Endometrium (tissue), 2 donors: ENCODE data around the gene DDHD1.

Experiments used
- FAIRE-seq: peaks from 2 replicates; lab custom pipeline; 2012; peaks lifted over from hg19 to GRCh38; lab: Jason Lieb, UNC
- donor health status: control.
- donor health status: control.

DDHD1 gene

DNA sequence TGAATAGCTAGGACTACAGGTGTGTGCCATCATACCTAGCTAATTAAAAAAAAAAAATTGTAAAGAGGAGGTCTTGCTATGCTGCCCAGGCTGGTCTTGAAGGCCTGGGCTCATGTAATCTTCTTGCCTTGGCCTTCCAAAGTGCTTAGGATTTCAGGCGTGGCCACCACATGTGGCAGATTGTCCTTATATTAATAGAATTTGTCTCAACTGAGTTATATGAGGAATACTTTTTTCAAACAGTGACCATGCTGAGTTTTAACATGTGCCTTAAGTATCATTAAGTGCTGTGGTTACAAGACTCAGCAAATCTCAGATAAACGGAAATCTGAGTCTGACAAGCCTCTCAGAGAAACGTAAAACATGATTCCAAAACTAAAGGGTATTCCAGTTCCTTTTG is 119.1 kb downstream of the DDHD1 start:
- no peak for FAIRE-seq

DNA sequence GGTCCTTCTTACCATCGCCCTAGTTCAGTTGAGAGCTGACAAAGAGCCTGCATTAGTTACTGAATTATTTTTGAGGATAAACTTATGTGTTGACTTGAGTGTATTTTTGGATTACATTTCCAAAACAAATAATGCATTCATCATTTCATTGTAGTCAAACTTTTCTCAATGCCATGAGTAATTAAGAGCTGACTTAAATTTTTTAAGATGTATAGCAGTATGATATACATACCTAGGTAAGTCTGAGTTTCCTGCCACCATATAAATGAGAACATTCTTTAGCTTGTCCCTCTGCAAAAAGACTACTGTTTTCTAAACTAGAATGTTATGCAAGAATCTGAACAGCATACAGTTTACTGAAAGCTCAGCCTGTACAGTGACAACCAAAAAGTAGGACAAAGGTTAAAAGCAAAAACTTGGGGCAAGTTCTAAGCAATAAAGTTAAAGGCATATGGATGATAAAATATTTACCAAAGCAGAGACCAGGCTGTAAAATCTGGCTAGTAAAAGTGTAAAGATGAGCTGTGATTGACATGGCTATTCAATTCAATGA is 120.2 kb downstream of the DDHD1 start:
- no peak for FAIRE-seq

DNA sequence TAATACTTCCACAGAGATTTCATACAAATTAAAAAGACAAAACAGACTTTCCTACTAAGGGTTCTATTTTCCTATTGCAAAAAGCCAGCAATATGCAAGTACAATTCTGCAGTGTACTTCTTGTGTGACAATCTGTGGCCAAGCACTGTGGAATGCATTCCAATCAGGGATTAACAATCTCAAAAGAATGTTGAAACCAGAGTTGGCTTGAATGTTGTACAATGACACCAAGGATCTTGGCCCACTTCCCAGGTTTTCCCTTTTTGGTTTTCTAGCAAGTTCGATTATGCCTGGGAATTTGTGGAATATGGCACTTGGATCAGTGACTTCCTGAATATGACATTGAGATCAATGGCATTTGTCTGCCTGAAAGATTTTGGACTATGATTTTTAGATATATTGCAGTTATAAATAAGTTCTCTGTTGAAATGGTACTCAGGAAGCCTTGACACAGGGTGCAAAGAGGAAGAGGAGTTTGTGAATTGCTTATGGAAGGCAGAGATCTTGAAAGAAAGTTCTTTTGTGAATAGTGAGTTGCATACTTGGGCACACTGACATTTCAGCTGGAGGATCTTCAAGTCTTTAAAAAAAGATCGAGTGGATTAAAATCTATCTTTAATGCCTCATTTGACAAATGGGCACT is 120.8 kb downstream of the DDHD1 start:
- FAIRE-seq, result no peak

DNA sequence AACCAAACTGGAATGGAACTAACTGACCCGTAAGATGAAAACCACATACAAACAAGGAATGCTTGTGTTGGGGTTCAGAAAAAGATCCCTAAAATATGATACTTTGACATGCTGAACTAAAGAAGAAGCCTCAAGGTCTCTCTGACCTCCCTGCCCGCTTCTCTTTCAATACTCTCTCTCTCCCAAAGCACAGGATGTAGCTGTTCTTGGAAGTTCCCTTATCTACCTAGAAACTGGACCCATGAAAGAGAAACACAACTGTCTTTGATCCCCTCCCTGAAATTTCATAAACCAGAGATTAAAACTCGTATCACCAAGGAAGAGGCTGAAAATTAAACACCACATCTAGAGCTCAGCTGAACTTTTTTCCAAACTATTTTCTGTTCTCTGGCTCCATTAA is 125.6 kb downstream of the DDHD1 start:
- no peak for FAIRE-seq

DNA sequence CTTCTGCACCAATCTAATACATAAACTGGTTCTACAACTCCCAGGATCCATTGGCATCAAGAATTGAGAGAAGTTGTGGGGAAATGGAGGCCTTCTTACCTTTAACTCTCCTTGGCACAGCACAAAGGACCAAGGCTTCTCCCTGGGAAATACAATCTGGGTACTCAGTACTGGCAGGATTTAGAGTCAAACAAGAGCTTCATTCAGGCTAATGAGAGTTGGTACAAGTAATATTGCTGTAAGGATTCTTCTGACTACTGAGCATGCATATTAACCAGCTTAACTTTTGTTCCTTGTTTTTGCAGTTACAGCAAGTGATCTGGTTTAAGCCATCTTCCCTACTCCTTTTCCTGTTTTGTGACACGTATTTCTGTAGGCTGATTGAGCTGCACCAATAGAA is 126.1 kb downstream of the DDHD1 start:
- no peak for FAIRE-seq

DNA sequence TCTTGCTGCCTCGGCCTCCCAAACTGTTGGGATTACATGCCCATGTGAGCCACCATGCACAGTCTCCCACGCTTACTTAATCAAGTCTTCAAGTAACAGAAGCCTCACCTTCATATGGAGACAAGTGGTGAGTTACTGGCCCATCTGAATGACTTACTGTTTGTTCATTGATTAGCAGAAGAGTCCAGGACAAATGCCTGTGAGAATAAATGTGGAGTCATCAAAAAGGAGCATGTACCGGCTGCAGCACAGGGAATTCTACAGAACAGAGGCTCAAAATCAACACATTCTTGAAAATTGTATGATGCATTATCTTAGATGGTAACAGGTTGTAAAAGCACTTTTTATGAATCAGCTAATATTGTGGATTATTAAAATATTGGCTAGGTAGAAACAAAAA is 129.8 kb downstream of the DDHD1 start:
- FAIRE-seq, result no peak

DNA sequence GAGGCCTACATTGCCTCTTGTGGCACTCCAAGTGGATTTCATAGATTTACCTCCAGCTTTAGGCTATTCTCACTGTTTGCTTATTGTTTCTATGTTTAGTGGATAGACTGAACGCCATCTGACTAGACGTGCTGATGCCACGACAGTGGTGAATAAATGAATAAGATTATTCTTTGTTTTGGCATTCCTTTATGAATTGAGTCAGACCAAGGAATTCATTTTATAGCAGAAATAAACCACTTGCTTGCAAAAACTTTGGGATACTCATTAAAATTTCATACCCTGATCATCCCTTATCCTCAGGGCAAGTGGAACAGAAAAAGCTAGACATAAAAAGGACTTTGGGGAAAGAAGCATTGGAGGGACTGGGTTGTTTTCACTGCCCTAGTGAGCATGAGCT is 130.5 kb downstream of the DDHD1 start:
- no peak for FAIRE-seq

DNA sequence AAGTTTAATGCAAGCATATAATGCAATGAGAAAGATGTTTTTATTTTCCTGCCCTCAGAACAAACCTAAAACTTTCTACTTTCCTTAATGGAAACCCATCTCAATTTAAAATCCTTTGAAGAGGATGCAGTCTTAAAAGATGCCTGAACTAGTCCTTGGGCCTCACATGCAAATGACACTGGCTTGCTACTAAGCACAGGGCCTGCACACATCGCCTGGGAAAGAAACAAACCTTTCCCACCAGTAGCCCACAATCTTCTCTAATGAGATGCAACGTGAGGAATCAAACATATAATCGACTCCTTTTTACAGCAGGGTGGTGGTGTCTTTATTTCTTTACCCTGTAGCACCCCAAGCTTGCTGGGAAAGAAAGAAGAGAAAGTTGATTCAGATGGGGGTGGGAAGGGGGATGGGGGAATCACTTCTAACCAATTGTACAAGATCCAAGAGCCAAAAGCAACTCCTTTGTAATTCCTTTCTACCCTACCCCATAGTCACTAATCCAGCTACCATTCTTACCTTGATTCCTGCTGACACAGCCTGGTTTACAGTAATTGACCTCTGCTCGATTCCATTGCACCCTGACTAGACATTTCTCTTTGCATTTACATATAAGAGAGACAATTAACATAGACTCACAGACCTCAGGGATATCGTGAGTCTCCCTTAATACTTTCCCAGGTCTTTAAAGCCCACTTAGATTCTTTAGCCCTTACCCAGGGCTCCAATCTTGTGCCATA is 132.8 kb downstream of the DDHD1 start:
- no peak for FAIRE-seq

DNA sequence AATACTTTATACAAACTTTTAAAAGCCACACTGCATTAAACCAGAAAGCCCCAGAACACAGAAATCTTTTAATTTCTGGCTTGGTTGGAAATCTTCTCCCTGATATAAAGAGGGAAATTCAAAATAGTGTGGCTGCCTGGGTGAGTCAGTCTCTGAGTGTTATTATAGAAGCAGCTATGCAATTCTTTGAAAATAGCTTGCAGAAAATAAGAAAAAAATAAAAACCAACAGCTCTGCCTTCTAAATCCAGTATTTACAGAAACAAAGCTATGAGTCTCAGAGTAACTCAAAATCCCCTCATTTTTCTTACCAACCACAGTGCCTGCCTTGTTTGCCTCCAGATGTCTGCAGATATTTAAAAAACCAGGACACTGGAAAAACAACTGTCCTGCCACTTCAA is 133.7 kb downstream of the DDHD1 start:
- no peak for FAIRE-seq

DNA sequence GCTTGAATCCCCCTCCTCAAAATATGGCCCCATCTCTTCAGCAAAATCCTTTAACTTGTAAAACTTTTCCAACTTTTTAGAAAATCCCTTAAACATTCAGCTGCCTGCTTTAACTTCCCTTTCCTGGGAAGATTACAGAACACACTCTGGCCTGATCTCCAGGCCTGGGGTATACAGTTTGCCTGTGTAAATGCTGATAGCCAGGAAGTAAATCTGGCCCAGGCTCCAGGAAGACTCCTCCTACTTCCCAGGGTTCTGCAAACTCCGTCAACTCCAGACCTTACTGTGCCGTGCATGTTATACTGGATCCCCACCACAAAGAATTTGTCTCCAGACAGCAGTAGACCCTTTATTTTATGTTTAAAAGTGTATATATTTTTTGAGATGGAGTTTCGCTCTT is 135.3 kb downstream of the DDHD1 start:
- no peak for FAIRE-seq

DNA sequence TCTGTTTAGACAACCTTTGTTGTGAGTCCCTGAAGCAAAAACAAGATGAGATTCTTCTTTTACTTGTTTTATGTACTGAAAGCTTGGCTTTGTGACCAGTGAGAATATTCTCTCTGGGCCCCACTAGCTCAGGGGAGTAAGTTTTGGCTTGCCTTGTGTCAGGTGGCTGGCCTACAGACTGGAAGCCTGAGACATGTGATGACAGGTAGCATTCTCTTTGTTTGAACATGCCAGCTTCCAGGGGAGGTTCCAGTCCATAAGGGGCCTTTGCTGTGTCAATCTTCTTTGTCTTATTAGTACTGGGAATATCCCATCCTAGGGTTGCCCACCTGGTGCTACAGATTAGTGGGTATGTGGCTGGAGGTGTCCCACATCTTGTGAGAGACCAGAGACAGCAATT is 136.2 kb downstream of the DDHD1 start:
- FAIRE-seq, result no peak

DNA sequence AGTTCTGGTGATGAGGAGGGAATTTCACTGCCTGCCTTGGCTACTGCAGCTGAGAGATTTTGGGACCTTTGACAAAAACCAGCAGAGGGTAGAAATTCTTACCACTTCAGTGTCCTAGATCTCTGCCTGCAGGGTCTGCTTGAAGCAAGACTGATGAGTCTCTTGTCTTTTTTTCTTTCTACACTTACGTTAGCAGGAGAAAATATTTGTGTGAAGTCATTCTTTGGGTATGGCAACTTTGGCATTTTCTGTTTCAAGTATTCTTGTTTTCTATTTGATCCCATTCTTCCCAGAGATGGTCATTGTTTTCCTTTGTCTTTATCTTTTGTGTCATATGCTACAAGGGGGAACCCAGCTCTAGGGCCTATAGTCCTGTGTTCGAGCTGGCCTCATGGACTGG is 136.6 kb downstream of the DDHD1 start:
- no peak for FAIRE-seq

DNA sequence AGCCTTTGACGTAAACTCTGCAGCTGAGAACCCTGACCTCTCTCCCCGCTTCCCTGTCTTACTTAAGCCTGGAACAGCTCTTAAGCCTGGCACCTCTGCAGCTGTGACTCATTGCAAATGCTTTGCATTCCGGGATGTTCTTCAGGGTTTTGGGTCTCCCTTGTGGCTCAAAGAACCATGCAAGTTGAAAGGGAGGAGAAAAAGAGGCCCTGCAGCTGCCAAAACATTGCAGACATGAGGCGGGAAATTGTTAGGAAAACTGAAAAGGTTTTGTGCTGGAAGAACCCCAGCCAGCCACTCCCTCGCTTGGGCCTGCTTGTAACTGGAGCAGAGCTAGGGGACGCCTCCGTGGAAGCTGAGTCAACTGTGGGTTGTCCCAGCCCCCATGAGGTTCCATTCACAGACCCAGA is 142.1 kb downstream of the DDHD1 start:
- peak; percentile 18 for FAIRE-seq

DNA sequence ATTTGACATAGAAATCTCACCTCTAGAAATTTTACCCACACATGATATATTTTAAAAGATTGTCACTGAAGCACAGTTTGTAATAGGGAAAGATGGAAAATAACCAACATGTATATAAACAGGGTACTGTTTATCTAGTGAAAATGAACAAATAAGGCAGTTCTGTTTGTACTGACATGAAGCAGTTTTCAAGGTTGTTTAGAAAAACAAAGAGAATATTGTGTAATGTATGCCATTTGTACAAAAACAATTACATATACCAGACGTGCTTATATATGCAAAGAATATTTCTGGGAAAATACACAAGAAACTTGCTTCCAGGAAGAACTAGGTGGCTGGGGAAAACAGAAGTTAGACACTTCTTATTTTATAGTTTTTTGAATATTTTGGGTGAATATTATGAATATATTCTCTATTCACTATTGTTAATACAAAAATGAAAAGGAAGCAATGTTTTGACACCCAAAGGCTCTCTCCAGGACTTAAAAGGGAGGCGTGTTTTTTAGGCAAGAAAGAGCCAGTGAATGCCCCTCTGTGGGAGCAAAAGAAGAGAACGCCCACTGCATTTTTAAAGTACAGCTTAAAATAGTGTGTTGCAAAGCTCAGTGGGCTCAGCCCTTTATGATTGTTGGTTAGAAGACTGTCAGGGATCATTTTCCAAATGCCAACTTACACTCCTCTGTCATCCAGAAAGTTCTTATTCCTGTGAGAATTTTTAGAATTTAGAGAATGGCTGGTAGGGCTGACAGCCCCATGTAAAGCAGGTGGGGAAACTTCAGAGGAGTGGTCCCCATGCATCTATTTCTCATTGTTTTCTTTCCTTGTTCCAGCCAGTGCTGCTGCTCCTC is 142.7 kb downstream of the DDHD1 start:
- FAIRE-seq, result no peak

DNA sequence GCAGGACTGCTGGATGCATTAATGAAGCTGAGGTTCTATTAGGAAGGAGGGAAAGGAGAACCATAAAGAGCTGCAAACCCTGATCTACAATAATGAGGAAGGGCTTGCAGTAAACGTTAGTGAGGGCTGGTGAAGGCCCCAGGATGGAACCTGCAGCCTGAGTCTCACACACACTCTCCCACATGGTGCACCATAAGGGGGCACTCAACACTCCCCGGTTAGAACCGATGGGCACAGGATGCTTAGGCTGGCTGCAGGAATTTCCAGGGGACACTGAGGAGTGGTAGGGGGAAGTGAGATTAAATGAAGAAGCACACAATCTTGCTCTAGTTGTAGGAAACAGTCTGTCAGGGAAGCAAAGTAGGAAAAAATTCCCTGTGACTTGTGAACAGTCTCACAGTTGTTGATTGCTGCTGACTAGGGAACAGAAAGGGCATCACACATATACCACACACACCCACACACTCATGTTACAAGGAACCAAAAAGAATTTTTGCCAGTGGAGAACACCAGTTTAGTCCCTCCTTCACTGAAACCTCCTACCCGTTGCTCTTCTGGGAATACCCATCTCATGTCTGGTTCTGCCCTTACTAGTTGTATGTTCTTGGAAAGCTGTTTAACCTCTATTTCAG is 146.1 kb downstream of the DDHD1 start:
- FAIRE-seq, result no peak

DNA sequence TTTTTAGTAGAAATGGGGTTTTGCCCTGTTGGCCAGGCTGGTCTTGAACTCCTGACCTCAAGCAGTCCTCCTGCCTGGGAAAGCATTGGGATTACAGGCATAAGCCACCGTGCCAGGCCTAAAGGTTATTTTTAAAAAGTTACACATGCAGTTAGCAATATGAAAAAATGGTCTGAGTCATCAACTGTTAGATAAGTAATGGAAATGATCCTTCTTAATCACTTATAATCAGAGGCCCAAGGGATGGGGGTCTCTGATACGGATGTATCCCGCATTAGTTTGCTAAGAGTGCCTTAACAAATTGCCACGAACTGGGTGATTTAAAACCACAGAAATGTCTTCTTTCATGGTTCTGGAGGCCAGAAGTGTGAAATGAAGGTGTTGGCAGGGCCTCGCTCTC is 148.1 kb downstream of the DDHD1 start:
- no peak for FAIRE-seq

DNA sequence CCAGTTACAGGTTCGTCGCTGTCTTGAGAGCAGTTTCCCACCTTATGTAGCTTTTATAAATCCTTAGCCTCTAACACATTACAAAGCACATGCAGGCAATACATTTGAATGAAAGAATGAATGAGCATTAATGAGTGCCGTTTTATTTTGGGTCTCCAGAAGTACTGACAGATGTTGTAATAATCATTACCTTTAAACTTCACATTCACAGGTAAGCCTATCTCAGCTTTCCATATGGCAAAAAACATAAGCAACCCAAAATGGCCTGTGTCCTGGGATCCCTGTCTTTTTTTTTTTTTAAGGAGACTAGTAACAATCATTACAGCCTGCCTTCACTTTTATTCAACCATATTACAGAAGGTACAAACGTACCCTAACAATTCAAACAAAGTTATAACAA is 149.3 kb downstream of the DDHD1 start:
- FAIRE-seq, result no peak

DNA sequence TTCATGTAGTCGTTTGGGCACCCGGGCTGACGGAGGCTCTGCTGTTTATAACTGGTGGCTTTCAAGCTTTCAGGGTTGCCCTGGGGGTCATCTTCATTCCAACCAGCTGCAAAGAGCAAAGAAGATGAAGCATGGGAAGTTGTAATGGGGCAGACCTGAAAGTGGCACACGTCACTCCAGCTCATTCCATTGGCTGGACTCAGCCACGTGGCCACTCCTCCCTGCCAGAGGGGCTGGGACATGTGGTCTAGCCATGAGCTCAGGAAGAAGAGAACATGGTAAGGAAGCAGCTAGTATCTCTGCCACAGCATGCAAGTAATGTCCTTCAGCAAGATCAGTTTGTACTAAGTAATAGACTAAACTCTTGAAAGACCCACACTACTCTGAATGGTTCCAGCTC is 150.5 kb downstream of the DDHD1 start:
- FAIRE-seq, result no peak

DNA sequence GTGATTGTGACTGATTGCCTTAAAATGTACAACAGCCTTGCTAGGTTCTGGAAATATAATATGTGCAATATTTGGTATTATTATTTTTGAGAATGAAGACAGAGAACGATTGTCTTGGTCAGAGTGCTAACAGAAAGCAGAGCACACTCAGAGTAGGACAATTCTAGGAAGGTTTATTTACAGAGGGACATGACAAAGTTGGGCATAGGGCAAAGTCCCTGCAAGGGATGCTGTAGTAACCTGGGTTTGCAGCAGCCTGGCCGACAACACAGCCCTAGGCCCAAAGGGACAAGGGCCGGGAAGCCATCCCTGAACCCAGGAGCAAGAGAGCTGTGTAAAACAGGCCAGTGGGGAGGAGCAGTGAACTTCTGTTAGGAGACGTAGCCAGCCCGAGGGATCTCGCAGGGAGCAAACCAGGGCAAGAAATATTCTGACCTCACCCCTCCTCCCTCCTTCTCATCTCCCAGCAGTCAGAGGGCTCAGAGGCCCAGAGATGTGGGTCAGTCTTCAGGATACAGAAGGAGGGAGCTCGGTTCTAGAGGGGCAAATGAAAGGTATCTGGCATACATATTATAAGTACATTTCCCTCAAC is 151.2 kb downstream of the DDHD1 start:
- FAIRE-seq, result no peak

DNA sequence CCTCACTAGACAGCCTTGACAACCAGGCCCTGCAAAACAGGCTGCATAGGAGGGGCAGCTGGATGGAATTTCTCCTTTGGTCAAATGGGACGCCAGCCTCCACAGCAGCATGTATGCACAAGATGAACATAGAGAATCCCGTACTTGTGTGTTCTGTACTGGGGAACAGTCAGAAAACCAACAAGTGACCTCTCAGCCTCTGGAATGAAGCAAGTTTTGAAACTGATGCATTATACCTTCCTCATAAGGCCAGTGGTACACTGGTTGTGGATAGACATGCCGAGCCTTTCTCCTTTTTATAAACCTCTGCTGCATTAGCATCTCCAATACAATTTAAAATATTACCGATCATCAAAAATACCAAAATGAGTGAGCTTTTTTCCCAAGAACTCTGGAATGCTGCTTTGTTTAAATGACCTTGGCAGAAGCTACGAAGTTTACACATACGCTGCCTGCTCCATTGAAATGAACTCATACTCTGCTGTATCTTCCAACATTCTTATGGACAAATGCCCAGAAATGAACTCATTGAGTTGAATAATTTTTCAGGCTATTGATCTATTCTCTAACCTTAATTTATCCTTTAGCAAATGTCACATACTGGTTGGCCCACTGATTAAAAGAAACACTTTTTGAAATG is 154.6 kb downstream of the DDHD1 start:
- FAIRE-seq, result no peak

DNA sequence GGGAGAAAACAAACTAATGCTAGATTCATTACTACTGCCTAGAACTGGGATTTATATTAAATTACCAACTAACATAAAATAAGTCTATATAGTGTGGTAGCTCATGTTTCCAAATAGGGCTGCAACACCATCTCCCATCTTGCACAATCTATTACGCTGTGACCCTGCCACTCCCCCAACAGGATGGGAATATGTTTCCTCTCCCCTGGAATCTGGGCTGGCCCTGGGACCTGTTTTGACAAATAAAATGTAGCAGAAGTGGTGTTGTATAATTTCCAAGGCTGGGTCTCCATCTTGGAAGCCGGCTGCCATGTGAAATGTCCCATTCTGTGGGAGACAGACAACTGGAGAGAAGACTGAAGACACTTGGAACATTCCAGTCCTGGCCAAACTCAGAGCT is 156.6 kb downstream of the DDHD1 start:
- FAIRE-seq, result no peak

DNA sequence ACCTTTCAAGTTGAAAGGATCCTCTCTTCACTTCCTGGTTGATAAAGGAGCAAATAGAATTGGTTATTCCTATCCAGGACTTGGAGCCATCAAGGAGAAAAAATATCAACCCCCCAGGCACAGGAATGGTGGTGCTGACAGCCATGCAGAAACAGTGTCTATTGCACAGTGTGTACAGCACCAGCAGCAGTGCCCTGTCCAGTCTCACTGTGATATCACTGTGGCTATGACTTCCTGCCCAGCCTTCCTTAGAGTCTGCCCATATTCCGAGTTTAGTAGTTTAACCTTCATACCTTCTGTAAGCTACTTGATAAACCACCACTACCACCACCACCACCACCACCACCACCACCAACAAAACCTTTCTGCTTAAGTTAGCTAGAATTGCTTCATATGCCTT is 157.1 kb downstream of the DDHD1 start:
- FAIRE-seq, result no peak
